Ecto neural progenitor cell (in vitro differentiated cells): ENCODE measurements around the gene NOXA1.

ENCODE experiments used
- DNase-seq: peaks from one replicate; pipeline ENCODE4 v3.0.0-alpha.2; 2018; ENCODE audit warnings: low spot score

The NOXA1 gene

GRCh38 chr9:137427454-137428310, 4.5 kb downstream of the NOXA1 start:
- DNase-seq: no peak

- DNase-seq: no peak
Measured at GRCh38 chr9:137428311-137428630, 5.1 kb downstream of the NOXA1 start.

- no peak for DNase-seq
Measured at GRCh38 chr9:137428841-137429545, 5.8 kb downstream of the NOXA1 start.

GRCh38 chr9:137429546-137429890, 6.3 kb downstream of the NOXA1 start:
- no peak for DNase-seq

GRCh38 chr9:137429974-137430722, 7.0 kb downstream of the NOXA1 start:
- DNase-seq: no peak

- DNase-seq: no peak
Measured at GRCh38 chr9:137430723-137431415, 7.7 kb downstream of the NOXA1 start.

- no peak for DNase-seq
Measured at GRCh38 chr9:137431416-137431931, 8.3 kb downstream of the NOXA1 start.

- no peak for DNase-seq
Measured at GRCh38 chr9:137432687-137433348, 9.6 kb downstream of the NOXA1 start.

GRCh38 chr9:137433349-137433915, 10.2 kb downstream of the NOXA1 start:
- no peak for DNase-seq

- no peak for DNase-seq
Measured at GRCh38 chr9:137433916-137434431, 10.8 kb downstream of the NOXA1 start.

- DNase-seq: no peak
Measured at GRCh38 chr9:137434498-137435380, 11.5 kb downstream of the NOXA1 start.

GRCh38 chr9:137435381-137435891, 12.2 kb downstream of the NOXA1 start:
- no peak for DNase-seq

- no peak for DNase-seq
Measured at GRCh38 chr9:137435980-137436760, 13.0 kb downstream of the NOXA1 start.

- no peak for DNase-seq
Measured at GRCh38 chr9:137436761-137437600, 13.8 kb downstream of the NOXA1 start.

- DNase-seq: no peak
Measured at GRCh38 chr9:137437691-137438590, 14.7 kb downstream of the NOXA1 start.

- no peak for DNase-seq
Measured at GRCh38 chr9:137438591-137439157, 15.5 kb downstream of the NOXA1 start.
